B cell (primary cell): ENCODE measurements around the gene GSTM5.
"Not testable (repeated sequence)": the region's sequence is repeated elsewhere in the genome, so short reads cannot be mapped to it uniquely, and the experiment has no call there.

Source experiments
- EZH2 ChIP-seq: IDR thresholded peaks from 2 replicates; pipeline ENCODE4 v1.6.1; 2012; ENCODE audit warnings: borderline replicate concordance, low read depth, mild to moderate bottlenecking, moderate library complexity, low read length; ENCODE audit not compliant: insufficient read depth, poor library complexity, severe bottlenecking
- TF ChIP-seq, protein P1 (sequence below): fragments of 200-600 bp; IDR thresholded peaks from one replicate; pipeline ENCODE4 v1.8.0; 2022; ENCODE audit warnings: antibody characterized with exemption, mild to moderate bottlenecking

DNA sequence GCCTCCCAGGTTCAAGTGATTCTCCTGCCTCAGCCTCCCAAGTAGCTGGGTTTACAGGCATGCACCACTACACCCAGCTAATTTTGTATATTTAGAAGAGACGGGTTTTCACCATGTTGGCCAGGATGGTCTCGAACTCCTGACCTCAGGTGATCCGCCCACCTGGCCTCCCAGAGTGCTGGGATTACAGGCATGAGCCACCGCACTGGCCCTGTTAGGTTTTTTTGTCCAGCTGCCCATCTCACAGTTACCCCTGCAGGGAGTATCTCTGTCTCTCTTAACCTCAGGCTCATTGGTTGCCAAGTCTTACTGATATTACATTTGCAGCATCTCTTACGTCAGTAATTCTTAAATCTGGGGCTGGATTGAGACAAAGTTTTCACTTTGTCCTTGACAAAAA is 44.3 kb downstream of the GSTM5 start:
- TF ChIP-seq, protein P1, sequence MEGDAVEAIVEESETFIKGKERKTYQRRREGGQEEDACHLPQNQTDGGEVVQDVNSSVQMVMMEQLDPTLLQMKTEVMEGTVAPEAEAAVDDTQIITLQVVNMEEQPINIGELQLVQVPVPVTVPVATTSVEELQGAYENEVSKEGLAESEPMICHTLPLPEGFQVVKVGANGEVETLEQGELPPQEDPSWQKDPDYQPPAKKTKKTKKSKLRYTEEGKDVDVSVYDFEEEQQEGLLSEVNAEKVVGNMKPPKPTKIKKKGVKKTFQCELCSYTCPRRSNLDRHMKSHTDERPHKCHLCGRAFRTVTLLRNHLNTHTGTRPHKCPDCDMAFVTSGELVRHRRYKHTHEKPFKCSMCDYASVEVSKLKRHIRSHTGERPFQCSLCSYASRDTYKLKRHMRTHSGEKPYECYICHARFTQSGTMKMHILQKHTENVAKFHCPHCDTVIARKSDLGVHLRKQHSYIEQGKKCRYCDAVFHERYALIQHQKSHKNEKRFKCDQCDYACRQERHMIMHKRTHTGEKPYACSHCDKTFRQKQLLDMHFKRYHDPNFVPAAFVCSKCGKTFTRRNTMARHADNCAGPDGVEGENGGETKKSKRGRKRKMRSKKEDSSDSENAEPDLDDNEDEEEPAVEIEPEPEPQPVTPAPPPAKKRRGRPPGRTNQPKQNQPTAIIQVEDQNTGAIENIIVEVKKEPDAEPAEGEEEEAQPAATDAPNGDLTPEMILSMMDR, result not testable (repeated sequence)
- not testable (repeated sequence) for TF ChIP-seq EZH2
